Measurements from ENCODE around the gene MPHOSPH8. TPM values are rescaled to one million over a fixed set of nuclear protein-coding genes. Genes with fewer than 3 reads are reported as not detected.

MPHOSPH8 gene
- total RNA-seq, 1 donor from 2014 or later = 22.9 TPM

GRCh38 chr13:19587635-19588300, 45.7 kb upstream of the MPHOSPH8 start:
- Histone ChIP-seq H3K27ac (ENCODE audit: low read depth, low read length) (no peak overlapping the region), H3K79me2 (ENCODE audit: insufficient read depth, low read length) (no peaks in the 10 kb centered on the region), H3K36me3 (ENCODE audit: insufficient read depth, low read length) (no peaks in the 10 kb centered on the region), H3K4me1 (ENCODE audit: insufficient read depth, low read length) (no peaks in the 10 kb centered on the region), H2AFZ (ENCODE audit: low read depth, low read length) (no peak overlapping the region), H4K20me1 (ENCODE audit: insufficient read depth, low read length) (no peaks in the 10 kb centered on the region), H3K4me3 (ENCODE audit: insufficient read depth, low read depth, low read length) (no peak overlapping the region), H3K4me2 (ENCODE audit: low read length) (no peak overlapping the region), H3K27me3 (ENCODE audit: insufficient read depth, low read length) (no peaks in the 10 kb centered on the region), H3K9ac (ENCODE audit: low read length) (no peak overlapping the region), H3K9me3 (ENCODE audit: insufficient read depth, low read depth, low read length) (no peaks in the 10 kb centered on the region)
- peaks cover 7% of the 10 kb centered on the region for H3K27me3 Mint-ChIP-seq (ENCODE audit: low read depth, unreplicated experiment)
- DNase-seq (ENCODE audit: low read depth) (peak; percentile 10), FAIRE-seq (no peak)
- TF ChIP-seq, protein P1, sequence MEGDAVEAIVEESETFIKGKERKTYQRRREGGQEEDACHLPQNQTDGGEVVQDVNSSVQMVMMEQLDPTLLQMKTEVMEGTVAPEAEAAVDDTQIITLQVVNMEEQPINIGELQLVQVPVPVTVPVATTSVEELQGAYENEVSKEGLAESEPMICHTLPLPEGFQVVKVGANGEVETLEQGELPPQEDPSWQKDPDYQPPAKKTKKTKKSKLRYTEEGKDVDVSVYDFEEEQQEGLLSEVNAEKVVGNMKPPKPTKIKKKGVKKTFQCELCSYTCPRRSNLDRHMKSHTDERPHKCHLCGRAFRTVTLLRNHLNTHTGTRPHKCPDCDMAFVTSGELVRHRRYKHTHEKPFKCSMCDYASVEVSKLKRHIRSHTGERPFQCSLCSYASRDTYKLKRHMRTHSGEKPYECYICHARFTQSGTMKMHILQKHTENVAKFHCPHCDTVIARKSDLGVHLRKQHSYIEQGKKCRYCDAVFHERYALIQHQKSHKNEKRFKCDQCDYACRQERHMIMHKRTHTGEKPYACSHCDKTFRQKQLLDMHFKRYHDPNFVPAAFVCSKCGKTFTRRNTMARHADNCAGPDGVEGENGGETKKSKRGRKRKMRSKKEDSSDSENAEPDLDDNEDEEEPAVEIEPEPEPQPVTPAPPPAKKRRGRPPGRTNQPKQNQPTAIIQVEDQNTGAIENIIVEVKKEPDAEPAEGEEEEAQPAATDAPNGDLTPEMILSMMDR (IDR thresholded peaks at IDR 0.05; ENCODE audit: insufficient read depth, low read depth, low read length) = peak; percentile 42
- no peak for TF ChIP-seq EZH2 (IDR thresholded peaks at IDR 0.05; ENCODE audit: insufficient read depth, low read length)
- no peak overlapping the region for H3K27ac Mint-ChIP-seq (ENCODE audit: unreplicated experiment)
- H3K4me1 Mint-ChIP-seq (ENCODE audit: low read depth, unreplicated experiment) = no peaks in the 10 kb centered on the region
- H3K36me3 Mint-ChIP-seq (ENCODE audit: low read depth, unreplicated experiment) = no peaks in the 10 kb centered on the region
- H3K4me3 Mint-ChIP-seq (ENCODE audit: unreplicated experiment) = no peak overlapping the region
- H3K9me3 Mint-ChIP-seq (ENCODE audit: unreplicated experiment) = peaks cover under 1% of the 10 kb centered on the region

- Histone ChIP-seq H2AFZ (ENCODE audit: low read depth, low read length) (no peak overlapping the region), H3K9ac (ENCODE audit: low read length) (no peak overlapping the region), H3K27ac (ENCODE audit: low read depth, low read length) (no peak overlapping the region), H3K27me3 (ENCODE audit: insufficient read depth, low read length) (no peaks in the 10 kb centered on the region), H3K79me2 (ENCODE audit: insufficient read depth, low read length) (no peaks in the 10 kb centered on the region), H3K4me2 (ENCODE audit: low read length) (no peak overlapping the region), H3K9me3 (ENCODE audit: insufficient read depth, low read depth, low read length) (no peaks in the 10 kb centered on the region), H3K4me3 (ENCODE audit: insufficient read depth, low read depth, low read length) (no peak overlapping the region), H3K4me1 (ENCODE audit: insufficient read depth, low read length) (no peaks in the 10 kb centered on the region), H4K20me1 (ENCODE audit: insufficient read depth, low read length) (no peaks in the 10 kb centered on the region), H3K36me3 (ENCODE audit: insufficient read depth, low read length) (no peaks in the 10 kb centered on the region)
- TF ChIP-seq, protein P1 (IDR thresholded peaks at IDR 0.05; ENCODE audit: insufficient read depth, low read depth, low read length) = no peak
- no peak for TF ChIP-seq EZH2 (IDR thresholded peaks at IDR 0.05; ENCODE audit: insufficient read depth, low read length)
- Mint-ChIP-seq H3K36me3 (ENCODE audit: low read depth, unreplicated experiment) (no peaks in the 10 kb centered on the region), H3K4me3 (ENCODE audit: unreplicated experiment) (no peak overlapping the region), H3K4me1 (ENCODE audit: low read depth, unreplicated experiment) (no peaks in the 10 kb centered on the region), H3K9me3 (ENCODE audit: unreplicated experiment) (peaks cover 2% of the 10 kb centered on the region), H3K27ac (ENCODE audit: unreplicated experiment) (no peak overlapping the region), H3K27me3 (ENCODE audit: low read depth, unreplicated experiment) (peaks cover 7% of the 10 kb centered on the region)
- DNase-seq (ENCODE audit: low read depth) (no peak), FAIRE-seq (no peak)
Measured at GRCh38 chr13:19589312-19589711, 44.1 kb upstream of the MPHOSPH8 start.

DNA sequence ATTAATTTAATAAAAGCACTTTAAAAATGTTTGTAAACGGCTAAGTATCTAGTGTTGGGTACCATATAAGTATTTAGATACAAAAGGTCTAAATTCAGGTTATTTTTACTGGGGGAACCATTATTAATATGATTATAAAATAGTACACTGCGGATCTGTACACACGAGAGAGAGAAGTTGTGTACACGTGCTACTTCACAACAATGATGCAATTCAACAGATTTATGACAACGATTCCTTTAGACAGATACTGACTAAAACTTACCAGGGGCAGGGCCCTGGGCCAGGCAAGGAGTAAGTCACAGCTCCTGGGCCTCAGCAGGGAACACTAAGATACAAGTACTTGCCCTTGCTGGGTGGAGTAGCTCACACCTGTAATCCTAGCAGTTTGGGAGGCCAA, 43.0 kb upstream of the MPHOSPH8 start:
- Mint-ChIP-seq H3K4me1 (ENCODE audit: low read depth, unreplicated experiment) (no peaks in the 10 kb centered on the region), H3K36me3 (ENCODE audit: low read depth, unreplicated experiment) (no peaks in the 10 kb centered on the region)
- no peak overlapping the region for H2AFZ ChIP-seq (ENCODE audit: low read depth, low read length)

More for the DNA sequence above, 43.0 kb upstream of the MPHOSPH8 start:
- DNase-seq (ENCODE audit: low read depth) (no peak), FAIRE-seq (no peak)
- Histone ChIP-seq H3K79me2 (ENCODE audit: insufficient read depth, low read length) (no peaks in the 10 kb centered on the region), H3K4me1 (ENCODE audit: insufficient read depth, low read length) (no peaks in the 10 kb centered on the region), H3K27ac (ENCODE audit: low read depth, low read length) (no peak overlapping the region), H3K4me2 (ENCODE audit: low read length) (no peak overlapping the region), H4K20me1 (ENCODE audit: insufficient read depth, low read length) (no peaks in the 10 kb centered on the region), H3K4me3 (ENCODE audit: insufficient read depth, low read depth, low read length) (no peak overlapping the region), H3K27me3 (ENCODE audit: insufficient read depth, low read length) (no peaks in the 10 kb centered on the region), H3K9ac (ENCODE audit: low read length) (no peak overlapping the region), H3K36me3 (ENCODE audit: insufficient read depth, low read length) (no peaks in the 10 kb centered on the region), H3K9me3 (ENCODE audit: insufficient read depth, low read depth, low read length) (no peaks in the 10 kb centered on the region)
- Mint-ChIP-seq H3K4me3 (ENCODE audit: unreplicated experiment) (no peak overlapping the region), H3K27me3 (ENCODE audit: low read depth, unreplicated experiment) (peaks cover 10% of the 10 kb centered on the region), H3K9me3 (ENCODE audit: unreplicated experiment) (peaks cover 4% of the 10 kb centered on the region), H3K27ac (ENCODE audit: unreplicated experiment) (no peak overlapping the region)
- TF ChIP-seq, protein P1 (IDR thresholded peaks at IDR 0.05; ENCODE audit: insufficient read depth, low read depth, low read length) = no peak
- TF ChIP-seq EZH2 (IDR thresholded peaks at IDR 0.05; ENCODE audit: insufficient read depth, low read length) = no peak
